ENCODE data around the gene CCDC27.

CCDC27 gene

GRCh38 chr1:3727825-3728776 lies 24.1 kb upstream of the CCDC27 start:
- no peak for TF ChIP-seq GATA3 (IDR thresholded peaks at IDR 0.05; ENCODE audit: low read depth, low read length)
- TF ChIP-seq GATA2 (IDR thresholded peaks at IDR 0.05; ENCODE audit: low read depth, low read length) = no peak

GRCh38 chr1:3729594-3730542 lies 22.4 kb upstream of the CCDC27 start:
- TF ChIP-seq GATA2 (IDR thresholded peaks at IDR 0.05; ENCODE audit: low read depth, low read length) = no peak
- TF ChIP-seq GATA3 (IDR thresholded peaks at IDR 0.05; ENCODE audit: low read depth, low read length) = no peak

GRCh38 chr1:3730543-3731247 lies 21.6 kb upstream of the CCDC27 start:
- TF ChIP-seq GATA3 (IDR thresholded peaks at IDR 0.05; ENCODE audit: low read depth, low read length) (no peak), GATA2 (IDR thresholded peaks at IDR 0.05; ENCODE audit: low read depth, low read length) (no peak)

GRCh38 chr1:3731583-3732433 lies 20.4 kb upstream of the CCDC27 start:
- TF ChIP-seq GATA2 (IDR thresholded peaks at IDR 0.05; ENCODE audit: low read depth, low read length) (no peak), GATA3 (IDR thresholded peaks at IDR 0.05; ENCODE audit: low read depth, low read length) (no peak)

GRCh38 chr1:3732434-3733093 lies 19.7 kb upstream of the CCDC27 start:
- TF ChIP-seq GATA2 (IDR thresholded peaks at IDR 0.05; ENCODE audit: low read depth, low read length) = no peak
- TF ChIP-seq GATA3 (IDR thresholded peaks at IDR 0.05; ENCODE audit: low read depth, low read length) = no peak

GRCh38 chr1:3733094-3733882 lies 19.0 kb upstream of the CCDC27 start:
- no peak for TF ChIP-seq GATA3 (IDR thresholded peaks at IDR 0.05; ENCODE audit: low read depth, low read length)
- TF ChIP-seq GATA2 (IDR thresholded peaks at IDR 0.05; ENCODE audit: low read depth, low read length) = no peak

- TF ChIP-seq GATA2 (IDR thresholded peaks at IDR 0.05; ENCODE audit: low read depth, low read length) = no peak
- no peak for TF ChIP-seq GATA3 (IDR thresholded peaks at IDR 0.05; ENCODE audit: low read depth, low read length)
These were observed 18.2 kb upstream of the CCDC27 start for GRCh38 chr1:3733883-3734589.

- TF ChIP-seq GATA2 (IDR thresholded peaks at IDR 0.05; ENCODE audit: low read depth, low read length) = no peak
- TF ChIP-seq GATA3 (IDR thresholded peaks at IDR 0.05; ENCODE audit: low read depth, low read length) = no peak
These were observed 17.6 kb upstream of the CCDC27 start for GRCh38 chr1:3734602-3735001.

GRCh38 chr1:3735027-3735681 lies 17.1 kb upstream of the CCDC27 start:
- TF ChIP-seq GATA3 (IDR thresholded peaks at IDR 0.05; ENCODE audit: low read depth, low read length) = no peak

- TF ChIP-seq GATA3 (IDR thresholded peaks at IDR 0.05; ENCODE audit: low read depth, low read length) (no peak), GATA2 (IDR thresholded peaks at IDR 0.05; ENCODE audit: low read depth, low read length) (no peak)
These were observed 16.6 kb upstream of the CCDC27 start for GRCh38 chr1:3735688-3736087.

- TF ChIP-seq GATA3 (IDR thresholded peaks at IDR 0.05; ENCODE audit: low read depth, low read length) = no peak
- no peak for TF ChIP-seq GATA2 (IDR thresholded peaks at IDR 0.05; ENCODE audit: low read depth, low read length)
These were observed 16.1 kb upstream of the CCDC27 start for GRCh38 chr1:3736131-3736561.

Measured in SH-SY5Y (cell line).